Sigmoid colon (tissue), 4 donors: Measurements from ENCODE around the gene FLCN.
A peak's percentile ranks its signal among the peaks of the same experiment; 100 is the strongest.

Experiments used
- CTCF ChIP-seq, 4 experiments: fragments of 450-650 bp in 3 of 4; fragments of 200-600 bp in 1 of 4; IDR thresholded peaks; one replicate each; pipeline ENCODE4 v1.5.1; 2016 to 2019; ENCODE audit warnings: antibody characterized with exemption in 4 of 4, mild to moderate bottlenecking in 3 of 4, moderate library complexity in 2 of 4
- POLR2AphosphoS5 ChIP-seq, 4 donors: sonication (generic); formaldehyde crosslinking; IDR thresholded peaks; one replicate each; pipeline ENCODE4 v1.6.1; 2017; ENCODE audit warnings: antibody characterized with exemption in 4 of 4

- no peak for TF ChIP-seq CTCF (IDR thresholded peaks at IDR 0.05)
- TF ChIP-seq POLR2AphosphoS5 (IDR thresholded peaks at IDR 0.05) = peak in 1 of 4 donors; percentile 26
These were observed 35.7 kb downstream of the FLCN start for GRCh38 chr17:17201271-17201670.
